GM19395 (cell line): ENCODE data around the gene CNTNAP4.

Source experiments
- ATAC-seq: cut with Tn5 transposase; IDR thresholded peaks from one replicate; pipeline ENCODE4 v1.9.1; 2021; ENCODE audit warnings: mild to moderate bottlenecking, moderate library complexity; ENCODE audit not compliant: unreplicated experiment

The CNTNAP4 gene

DNA sequence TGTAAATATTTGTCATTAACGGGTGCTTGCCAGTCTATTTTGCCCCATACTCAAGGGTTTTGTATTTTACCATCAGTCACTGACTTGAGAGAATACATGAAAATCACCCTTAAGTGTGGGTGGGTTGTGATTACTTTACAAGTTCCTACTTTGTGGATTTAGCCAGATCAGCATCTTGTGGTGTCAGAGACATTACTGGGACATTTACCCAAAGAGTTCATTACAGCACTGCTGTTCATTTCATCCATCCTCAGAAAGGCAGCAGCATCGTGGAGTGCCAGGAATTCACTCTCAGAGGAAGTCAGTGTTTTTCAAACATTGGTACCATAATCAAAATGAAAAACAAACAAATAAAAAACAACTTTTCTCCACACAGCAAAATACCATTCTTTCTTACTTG, 110.8 kb downstream of the CNTNAP4 start:
- ATAC-seq: no peak

DNA sequence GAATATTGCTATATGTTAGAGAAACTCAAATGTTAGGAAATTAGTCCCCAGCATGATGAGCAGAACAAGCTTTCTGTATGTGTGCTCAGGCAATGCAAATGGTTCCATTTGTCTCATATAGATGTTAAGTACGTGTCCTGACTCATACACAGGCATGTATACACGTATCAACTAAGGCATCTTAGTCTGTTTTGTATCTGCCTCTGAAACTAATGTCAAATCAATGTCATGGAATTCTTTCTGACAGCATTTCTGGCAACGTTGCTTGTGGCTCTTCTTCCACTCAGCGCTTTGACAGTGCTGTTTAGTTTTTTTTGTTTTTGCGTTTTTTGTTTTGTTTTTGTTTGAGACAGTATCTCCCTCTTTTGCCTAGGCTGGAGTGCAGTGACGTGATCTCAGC, 111.9 kb downstream of the CNTNAP4 start:
- no peak for ATAC-seq

DNA sequence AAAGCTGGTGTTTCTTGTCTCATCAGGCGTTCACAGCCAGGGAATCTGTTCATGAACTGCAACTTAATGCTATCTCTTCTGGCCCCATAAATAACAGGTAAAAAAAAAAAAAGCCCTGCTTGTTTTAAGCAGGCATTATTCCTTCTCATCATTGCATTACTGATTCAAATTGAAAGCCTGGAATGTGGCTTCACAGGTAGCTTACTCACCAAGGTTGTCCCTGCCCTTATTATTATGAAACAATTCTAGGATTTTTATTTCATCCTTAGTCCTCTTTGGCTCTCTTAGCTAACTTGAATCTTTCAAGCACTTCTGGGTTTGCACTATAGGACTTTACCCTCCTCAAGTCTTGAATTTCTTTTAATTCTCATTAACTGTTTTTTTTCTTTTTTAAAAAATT, 113.3 kb downstream of the CNTNAP4 start:
- no peak for ATAC-seq

DNA sequence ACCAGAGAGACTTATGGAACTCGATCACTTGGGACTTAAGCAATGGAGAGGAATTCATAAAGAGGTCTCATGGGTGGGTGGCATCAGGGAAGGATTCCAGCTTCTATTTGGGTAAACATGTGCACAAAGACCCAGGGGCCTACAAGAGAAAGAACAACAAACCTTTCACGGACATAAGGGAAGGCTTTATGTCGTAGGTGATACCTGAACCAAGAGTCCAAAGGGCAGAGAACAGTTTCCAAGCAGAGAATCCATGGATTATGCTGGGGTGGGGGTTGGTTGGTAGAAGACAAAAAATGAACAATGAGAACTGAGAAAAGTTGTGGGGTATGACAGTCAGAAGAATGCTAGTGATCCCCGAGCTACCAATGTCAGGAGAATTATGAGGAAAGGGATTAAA, 119.8 kb downstream of the CNTNAP4 start:
- no peak for ATAC-seq

DNA sequence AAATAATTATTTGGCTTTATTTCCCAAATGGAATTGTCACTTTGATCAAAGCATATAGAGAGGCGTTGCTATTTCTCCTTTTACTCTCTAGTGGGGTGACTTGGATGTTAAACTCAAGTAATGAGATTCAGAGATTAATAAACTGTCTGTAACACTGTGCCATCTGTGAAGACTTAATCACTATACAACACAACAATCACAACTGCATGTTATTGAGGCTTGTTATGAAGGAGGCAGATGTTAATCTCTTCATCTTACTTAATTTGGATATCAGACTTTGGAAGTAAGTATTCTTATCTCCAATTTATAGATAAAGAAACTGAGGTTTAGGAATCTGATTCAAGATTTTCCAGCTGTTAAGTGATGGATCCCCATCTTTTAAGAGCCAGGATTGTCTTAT, 132.5 kb downstream of the CNTNAP4 start:
- ATAC-seq: no peak

DNA sequence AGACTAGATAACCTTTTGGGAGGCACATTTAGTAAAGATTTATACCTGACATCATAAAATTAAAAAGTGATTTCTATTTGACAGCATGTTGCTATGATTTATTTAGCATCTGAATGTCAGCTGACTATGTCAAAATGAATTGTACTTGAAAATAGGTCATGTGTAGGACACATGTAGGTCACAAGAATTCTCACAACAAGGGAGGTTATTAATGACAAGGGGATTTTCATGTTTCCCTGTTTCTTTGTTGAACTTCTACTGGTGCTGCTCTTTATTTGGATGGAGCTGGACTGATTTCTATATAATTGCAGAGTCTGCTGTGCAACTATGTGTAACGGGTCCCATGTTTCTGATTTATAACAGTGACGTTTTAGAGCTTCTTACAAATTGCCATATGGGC, 144.4 kb downstream of the CNTNAP4 start:
- ATAC-seq: no peak

DNA sequence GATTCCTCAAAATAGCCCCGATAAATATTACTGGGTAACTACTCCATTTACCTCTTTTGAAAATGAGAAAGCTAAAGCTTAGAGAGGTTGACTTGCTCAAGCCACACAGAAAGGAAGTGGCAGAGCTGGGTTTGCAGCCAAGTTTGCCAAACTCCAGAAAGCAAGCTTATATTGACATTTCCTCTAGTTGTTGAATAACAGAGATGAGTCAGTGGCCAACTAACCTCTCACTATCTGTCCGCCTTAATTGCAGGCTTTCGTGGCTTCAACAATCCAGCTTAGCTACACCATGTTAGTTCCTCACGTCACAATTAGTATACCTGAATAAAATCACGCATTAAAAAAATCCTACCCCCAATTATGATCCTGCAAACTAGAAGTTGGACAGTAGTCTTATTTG, 151.7 kb downstream of the CNTNAP4 start:
- no peak for ATAC-seq

DNA sequence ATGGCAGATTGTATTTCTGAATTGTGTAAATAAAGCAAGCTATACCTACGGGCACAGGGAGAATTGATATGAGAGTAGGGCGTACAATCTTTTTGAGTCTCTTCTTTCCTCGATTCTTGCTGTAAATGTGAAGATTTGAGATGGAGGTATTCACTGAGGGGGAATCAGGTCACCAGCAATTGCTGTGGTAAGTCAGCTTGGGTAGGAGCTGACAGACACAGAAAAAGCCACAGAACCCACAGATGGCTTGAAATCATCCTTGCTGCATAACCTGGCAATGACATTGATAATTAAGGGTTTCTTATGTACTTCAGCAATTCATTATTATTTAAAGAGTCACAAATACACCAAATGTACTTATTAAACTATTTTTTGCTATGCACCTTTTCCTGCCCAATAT, 164.2 kb downstream of the CNTNAP4 start:
- ATAC-seq: no peak

DNA sequence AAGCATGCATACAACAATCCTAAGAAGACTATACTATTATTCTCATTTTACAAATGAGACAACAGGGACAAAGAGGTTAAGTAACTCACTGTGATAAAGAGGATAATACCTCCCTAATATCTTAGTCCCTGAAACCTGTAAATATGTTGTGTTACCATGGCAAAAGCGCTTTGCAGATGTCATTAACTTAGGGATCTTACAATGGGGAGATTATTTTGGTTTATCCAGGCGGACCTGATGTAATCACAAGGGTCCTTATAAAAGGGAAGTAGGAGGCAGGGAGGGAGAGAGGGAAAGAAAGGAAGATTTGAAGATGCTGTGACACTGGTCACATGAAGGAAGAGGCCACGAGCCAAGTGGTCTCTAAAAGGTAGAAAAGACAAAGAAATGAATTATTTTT, 164.7 kb downstream of the CNTNAP4 start:
- ATAC-seq: no peak

DNA sequence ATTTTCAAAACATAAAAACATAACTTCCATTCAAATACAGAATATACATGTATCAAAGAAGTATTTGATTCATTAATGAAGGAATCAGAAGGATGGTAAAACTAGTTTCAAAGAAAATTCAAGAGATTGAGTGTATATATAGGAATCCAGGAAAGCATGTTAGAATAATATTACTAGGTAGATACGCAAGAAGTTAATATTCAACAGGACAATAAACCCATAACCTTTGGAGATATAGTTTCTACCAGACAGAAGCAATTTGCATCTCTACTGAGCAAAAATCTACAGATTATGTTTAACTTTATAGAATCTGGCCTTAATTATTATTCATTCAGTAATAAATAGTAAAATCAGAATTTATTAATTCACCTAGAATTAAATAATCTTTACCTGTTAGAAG, 166.8 kb downstream of the CNTNAP4 start:
- ATAC-seq: no peak

DNA sequence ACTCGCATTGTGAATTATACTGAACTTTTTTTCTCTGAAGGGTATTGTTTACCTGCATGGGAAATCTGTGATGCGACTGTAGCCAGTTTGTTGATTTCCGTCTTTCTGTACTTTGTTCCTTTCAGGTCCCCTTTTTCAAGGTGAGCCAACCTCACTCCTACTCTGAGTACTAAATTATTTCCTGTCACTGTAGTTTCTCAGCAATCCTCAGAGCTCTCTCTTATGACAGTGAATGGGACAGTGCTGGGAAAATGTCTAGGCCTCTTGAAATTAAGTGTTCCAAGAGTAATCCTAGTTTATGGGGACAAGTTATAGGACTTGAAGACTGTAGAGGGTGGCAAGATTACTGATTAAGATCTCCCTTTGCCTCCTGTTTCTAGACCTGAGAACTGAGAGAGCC, 167.6 kb downstream of the CNTNAP4 start:
- ATAC-seq: no peak

DNA sequence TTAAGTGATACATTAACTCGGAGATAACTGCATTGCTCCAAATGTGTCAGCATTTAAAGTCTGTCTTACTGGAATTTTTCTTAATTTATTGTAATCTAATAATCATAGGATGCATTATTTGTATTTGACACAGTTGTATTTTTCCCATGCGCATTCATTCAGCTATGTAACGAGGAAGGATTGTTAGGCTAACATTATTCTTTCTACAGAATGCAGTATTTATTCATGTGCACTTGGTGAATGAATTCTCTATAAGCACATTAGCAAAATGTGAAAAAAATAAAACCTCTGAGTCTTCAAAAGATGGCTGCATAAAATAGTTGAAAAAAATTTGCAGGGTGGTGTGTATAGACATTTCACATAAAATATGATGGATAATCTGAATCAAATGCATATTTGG, 168.6 kb downstream of the CNTNAP4 start:
- no peak for ATAC-seq

DNA sequence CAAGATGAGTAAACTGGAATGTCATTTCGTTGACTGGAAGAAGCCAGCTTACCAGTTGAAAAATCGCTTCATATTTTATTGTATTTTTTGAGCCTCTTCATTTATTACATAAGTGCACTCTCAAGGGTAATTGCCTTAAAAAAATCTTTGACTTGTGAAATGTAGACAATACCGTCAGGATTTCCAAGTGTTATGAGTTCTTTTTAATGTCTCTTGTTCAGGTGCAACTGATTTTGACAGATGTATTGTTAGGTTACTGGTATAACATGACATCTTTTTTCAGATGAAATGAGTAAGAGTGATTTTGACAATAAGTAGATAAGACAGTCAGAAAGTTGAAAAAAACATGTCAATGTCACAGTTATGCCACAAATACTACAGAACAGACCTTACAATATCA, 169.1 kb downstream of the CNTNAP4 start:
- no peak for ATAC-seq

DNA sequence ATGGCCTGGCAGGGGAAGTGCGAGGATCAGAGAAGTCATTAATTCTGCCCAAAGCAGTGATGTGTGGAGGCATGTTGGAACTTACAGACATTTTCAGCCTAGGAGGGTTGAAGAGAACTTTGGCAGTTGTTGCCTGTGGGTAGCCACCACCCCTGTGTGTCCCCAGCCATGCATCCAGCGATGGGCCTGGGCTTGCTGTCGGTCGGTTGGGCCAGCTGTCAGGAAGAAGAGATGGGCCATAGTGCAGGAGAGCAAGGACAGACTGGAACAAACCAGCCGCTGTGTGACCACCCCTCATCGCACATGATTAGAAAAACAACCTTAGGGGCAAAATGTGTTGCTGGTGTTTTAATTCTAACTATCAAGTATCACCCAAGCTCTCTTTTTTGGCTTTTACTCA, 173.7 kb downstream of the CNTNAP4 start:
- no peak for ATAC-seq

DNA sequence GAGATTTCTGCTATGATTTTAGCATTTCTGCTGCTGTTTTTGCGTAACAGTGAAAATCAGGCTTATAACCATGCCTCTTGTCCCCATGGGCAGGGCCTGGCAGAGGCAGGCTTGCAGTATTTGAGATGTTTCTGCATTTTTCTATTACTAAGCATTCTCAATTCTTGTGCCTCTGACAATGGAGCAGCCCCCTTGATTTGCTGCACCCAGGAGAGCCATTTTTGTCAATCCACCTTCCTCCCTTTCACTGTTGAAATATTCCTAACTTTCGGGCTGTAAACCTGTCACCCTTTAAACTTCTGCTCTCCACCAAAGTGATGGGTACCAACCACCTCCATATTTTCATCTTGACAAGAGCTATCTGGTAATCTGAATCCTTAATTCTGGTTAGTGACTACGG, 178.1 kb downstream of the CNTNAP4 start:
- ATAC-seq: no peak

DNA sequence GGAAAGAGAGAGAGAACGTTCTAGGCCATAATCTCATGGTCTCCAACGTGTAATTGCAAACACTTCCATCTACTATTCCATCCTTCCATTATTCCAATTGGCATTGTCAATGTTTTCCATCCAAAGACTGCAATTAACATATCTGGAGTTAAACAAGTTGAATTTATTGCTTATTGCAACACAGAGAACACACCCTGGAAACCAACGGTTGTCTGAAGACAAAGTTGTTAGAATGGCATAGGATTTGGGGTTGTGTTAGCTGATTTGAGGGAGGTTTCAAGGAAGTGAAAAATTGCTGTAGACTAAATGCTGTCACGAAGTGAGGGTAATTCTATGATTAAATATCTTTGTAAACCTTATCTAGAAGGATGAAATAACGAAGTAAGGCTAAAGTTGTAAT, 178.8 kb downstream of the CNTNAP4 start:
- ATAC-seq: no peak

DNA sequence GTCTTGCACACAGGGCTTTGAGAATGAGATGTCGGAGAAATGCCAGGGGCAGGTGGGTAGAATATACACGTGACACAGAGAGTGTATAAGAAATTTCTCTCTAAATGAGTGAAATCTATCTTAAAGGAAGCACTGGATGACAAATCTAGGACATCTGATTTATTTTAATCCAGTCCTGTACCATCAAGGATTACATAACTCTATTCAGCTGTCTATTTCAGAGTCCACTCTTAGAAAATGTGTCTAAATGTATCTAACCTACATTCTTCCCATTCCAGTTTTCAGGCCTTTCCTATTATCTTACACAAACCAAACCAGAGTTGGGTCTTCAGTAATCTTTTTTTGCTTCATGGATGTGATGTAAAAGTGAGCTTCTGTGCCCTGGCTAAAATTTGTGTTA, 181.9 kb downstream of the CNTNAP4 start:
- ATAC-seq: no peak

DNA sequence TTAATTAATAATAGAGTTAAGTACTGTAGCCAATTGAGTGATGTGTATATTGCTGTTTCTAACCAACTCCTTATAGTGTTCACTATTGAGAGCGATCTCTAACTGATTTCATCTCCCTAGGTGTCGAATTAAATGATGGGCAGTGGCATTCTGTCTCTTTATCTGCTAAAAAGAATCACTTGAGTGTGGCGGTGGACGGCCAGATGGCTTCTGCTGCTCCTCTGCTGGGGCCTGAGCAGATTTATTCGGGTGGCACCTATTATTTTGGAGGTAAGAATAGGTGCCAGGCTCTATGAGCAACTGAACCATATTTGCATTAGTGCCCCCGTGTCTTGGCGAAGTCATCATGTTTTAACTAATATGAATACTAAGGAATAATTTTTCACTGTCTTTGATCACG, 184.6 kb downstream of the CNTNAP4 start:
- no peak for ATAC-seq

DNA sequence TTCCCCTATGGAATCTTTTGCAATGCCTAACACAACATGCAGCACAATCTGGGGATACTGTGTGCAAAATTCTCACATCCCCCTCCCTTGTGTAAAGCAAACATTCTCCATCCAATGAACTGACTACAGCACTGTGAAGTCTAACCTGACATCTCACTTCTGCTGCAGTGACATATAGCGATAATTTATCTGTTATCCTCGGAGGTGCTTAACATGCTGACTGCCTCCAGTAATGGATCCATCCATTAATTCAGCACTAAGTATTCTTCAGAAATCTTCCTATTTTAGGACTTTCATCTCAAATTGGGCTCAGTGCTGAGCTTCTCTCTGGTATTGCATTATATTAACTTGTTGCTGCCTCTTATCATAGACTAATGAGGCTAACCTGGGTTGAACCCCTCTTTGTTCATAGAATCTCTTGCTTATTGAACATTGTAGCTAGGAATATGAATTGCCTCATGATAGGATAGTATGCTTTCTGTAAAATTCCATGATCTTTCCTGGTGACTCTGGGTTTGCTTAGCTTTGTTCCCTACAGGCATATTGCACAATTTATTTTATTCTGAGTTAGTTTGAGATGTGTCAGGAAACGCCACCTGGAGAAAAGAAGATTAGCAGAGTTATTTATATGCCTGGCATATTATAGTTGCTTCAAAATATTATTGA, 187.9 kb downstream of the CNTNAP4 start:
- ATAC-seq: no peak

DNA sequence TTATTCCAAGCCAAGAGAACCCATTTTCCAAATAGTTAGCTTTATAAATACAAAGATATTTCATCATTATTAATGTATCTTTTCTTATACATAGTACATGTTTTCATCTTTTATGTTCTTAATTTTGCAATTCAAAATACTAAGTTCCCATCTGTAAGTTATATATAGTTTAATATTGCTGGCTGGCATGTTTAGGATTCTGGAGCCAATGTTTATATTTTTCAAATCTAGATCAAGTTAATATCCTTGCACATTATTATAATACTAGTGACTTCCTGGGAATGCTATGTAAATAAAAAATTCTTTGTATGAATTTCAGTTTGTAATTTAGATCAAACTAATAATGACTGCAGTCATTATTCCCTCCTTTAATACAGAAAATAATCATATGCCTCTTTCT, 189.7 kb downstream of the CNTNAP4 start:
- ATAC-seq: no peak

DNA sequence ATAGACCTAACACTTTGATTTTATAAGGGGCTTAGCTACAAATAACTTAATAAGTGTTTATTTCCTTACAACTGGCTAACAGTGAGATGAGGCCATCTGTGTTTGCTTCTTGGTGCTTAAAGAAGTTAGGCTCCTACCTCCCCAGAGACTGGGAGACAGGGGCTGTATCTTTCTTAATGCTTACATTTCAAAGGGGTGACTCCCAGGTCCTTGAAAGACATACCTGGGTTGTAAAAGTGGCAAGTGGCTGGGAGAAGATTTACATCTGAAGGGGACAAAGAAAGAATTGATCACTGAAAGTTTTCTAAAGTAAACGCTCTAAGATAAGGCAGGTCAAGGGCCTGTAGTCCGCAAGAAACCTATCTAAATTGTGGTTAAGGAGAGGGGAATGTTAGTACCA, 196.8 kb downstream of the CNTNAP4 start:
- no peak for ATAC-seq

DNA sequence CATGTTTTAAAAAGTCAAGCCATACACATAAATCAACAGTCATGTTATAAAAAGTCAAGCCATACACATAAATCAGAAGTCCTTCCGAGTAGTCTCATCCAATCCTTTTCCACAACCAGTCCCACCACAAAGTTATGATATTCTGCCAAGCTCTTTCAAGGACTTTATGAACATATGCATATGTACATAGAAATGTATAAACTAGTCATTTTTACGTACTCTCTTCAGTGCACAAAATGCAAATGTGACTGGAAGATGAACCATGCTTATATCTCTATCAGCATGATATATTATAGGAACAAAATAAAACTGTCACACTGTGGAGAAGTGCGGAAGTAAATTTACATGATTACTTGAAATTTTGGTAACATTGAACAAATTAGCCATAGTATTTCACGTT, 200.9 kb downstream of the CNTNAP4 start:
- ATAC-seq: no peak

DNA sequence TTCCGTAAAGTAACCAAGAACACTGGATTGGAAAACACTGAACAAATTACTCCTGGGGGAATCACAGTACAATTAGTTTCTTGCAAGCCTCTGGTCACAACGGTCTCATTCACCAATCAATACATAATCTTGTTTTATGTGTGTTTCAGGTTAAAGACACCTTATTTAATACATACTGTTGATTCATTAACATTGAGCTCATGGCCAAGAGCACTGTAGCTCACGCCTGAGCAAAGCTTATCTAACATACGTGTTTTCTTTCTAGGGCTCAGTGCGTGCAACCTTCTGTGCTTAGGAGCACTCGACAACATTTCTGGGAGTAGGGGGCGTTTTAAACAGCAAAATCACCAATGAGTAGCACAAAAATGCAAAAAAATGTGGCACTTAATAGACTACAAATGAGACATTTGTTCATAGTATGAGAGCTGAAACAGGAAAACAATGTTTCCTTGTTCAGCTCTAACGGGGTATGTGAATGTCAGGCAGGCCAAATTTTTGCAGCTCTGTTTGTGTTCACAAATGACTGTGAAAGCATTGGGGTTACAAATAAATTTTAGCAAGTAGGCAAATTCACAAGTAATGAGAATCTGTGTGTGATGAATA, 206.2 kb downstream of the CNTNAP4 start:
- no peak for ATAC-seq
